ENCODE data around the gene ADAM12.

Gene ADAM12

DNA sequence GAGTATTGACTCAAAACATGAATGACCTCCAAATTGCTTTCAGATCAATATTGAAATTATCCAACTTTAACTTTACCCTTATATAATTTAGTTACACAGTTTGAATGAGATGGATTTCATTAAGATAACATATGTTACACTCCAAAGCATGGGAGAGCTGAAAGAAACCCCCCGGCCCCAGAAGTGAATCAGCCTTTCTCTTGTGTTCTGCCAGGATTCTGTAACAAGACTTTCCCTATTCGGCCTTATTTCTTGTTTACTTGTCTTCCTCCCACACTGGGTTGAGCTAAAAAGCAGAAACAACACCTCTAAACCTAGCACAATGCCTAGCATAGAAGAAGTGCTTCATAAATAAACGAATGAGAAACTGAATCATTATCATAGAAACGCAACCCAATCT, 224.8 kb downstream of the ADAM12 start:
- Histone ChIP-seq H3K4me3 (ENCODE audit: low read length, poor library complexity, severe bottlenecking) (no peak overlapping the region), H2AFZ (ENCODE audit: low read length) (no peak overlapping the region), H3K4me1 (ENCODE audit: insufficient read depth, low read length, poor library complexity, severe bottlenecking) (no peaks in the 10 kb centered on the region), H3K9me3 (ENCODE audit: insufficient read depth, low read depth, low read length) (peaks cover 3% of the 10 kb centered on the region; the same call in 1 of the 2 replicates), H3K9ac (ENCODE audit: low read depth, low read length, poor library complexity, severe bottlenecking) (no peak overlapping the region), H3F3A (ENCODE audit: low read depth) (no peaks in the 10 kb centered on the region), H3K9me2 (replicated peaks; ENCODE audit: low read depth, low read length) (no peaks in the 10 kb centered on the region), H3K36me3 (ENCODE audit: insufficient read depth, low read length) (no peaks in the 10 kb centered on the region), H3K79me2 (ENCODE audit: insufficient read depth, low read length) (no peaks in the 10 kb centered on the region), H4K20me1 (ENCODE audit: insufficient read depth, low read length, poor library complexity, severe bottlenecking) (no peaks in the 10 kb centered on the region), H3K27me3 (ENCODE audit: insufficient read depth, low read length, poor library complexity, severe bottlenecking) (no peaks in the 10 kb centered on the region), H3K4me2 (ENCODE audit: low read depth, low read length, poor library complexity, severe bottlenecking) (no peak overlapping the region)
- TF ChIP-seq, protein P1, sequence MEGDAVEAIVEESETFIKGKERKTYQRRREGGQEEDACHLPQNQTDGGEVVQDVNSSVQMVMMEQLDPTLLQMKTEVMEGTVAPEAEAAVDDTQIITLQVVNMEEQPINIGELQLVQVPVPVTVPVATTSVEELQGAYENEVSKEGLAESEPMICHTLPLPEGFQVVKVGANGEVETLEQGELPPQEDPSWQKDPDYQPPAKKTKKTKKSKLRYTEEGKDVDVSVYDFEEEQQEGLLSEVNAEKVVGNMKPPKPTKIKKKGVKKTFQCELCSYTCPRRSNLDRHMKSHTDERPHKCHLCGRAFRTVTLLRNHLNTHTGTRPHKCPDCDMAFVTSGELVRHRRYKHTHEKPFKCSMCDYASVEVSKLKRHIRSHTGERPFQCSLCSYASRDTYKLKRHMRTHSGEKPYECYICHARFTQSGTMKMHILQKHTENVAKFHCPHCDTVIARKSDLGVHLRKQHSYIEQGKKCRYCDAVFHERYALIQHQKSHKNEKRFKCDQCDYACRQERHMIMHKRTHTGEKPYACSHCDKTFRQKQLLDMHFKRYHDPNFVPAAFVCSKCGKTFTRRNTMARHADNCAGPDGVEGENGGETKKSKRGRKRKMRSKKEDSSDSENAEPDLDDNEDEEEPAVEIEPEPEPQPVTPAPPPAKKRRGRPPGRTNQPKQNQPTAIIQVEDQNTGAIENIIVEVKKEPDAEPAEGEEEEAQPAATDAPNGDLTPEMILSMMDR (conservative IDR thresholded peaks at IDR 0.05; ENCODE audit: low read length), result no peak
- TF ChIP-seq EZH2phosphoT487 (IDR thresholded peaks at IDR 0.05; ENCODE audit: borderline replicate concordance), result no peak

DNA sequence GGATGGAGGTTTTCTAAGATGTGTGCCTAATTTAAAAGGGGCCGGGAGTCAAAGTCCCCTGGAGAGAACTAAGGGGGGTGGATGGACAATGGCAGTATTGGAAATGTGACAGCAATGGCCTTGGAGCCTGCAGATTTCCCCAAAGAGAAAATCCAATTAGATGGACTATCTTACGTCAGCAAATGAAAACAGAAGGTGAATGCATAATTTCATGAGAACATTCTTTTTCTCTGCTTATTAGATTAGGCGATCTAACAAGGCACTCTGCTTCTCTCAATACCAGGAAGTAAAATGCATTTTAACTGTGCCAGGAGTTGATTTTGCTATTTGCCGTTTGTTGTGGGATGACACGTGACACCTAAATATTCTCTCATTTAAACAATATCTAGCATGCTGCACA, 226.6 kb downstream of the ADAM12 start:
- Histone ChIP-seq H3K9me3 (ENCODE audit: insufficient read depth, low read depth, low read length) (peaks cover 3% of the 10 kb centered on the region; the same call in 1 of the 2 replicates), H3F3A (ENCODE audit: low read depth) (no peaks in the 10 kb centered on the region), H3K4me2 (ENCODE audit: low read depth, low read length, poor library complexity, severe bottlenecking) (no peak overlapping the region), H3K9ac (ENCODE audit: low read depth, low read length, poor library complexity, severe bottlenecking) (no peak overlapping the region), H3K4me1 (ENCODE audit: insufficient read depth, low read length, poor library complexity, severe bottlenecking) (no peaks in the 10 kb centered on the region), H4K20me1 (ENCODE audit: insufficient read depth, low read length, poor library complexity, severe bottlenecking) (no peaks in the 10 kb centered on the region), H3K36me3 (ENCODE audit: insufficient read depth, low read length) (no peaks in the 10 kb centered on the region), H3K27me3 (ENCODE audit: insufficient read depth, low read length, poor library complexity, severe bottlenecking) (no peaks in the 10 kb centered on the region), H3K79me2 (ENCODE audit: insufficient read depth, low read length) (no peaks in the 10 kb centered on the region), H3K9me2 (replicated peaks; ENCODE audit: low read depth, low read length) (no peaks in the 10 kb centered on the region), H2AFZ (ENCODE audit: low read length) (no peak overlapping the region), H3K4me3 (ENCODE audit: low read length, poor library complexity, severe bottlenecking) (no peak overlapping the region)
- no peak for TF ChIP-seq EZH2phosphoT487 (IDR thresholded peaks at IDR 0.05; ENCODE audit: borderline replicate concordance)
- TF ChIP-seq, protein P1 (conservative IDR thresholded peaks at IDR 0.05; ENCODE audit: low read length), result no peak

DNA sequence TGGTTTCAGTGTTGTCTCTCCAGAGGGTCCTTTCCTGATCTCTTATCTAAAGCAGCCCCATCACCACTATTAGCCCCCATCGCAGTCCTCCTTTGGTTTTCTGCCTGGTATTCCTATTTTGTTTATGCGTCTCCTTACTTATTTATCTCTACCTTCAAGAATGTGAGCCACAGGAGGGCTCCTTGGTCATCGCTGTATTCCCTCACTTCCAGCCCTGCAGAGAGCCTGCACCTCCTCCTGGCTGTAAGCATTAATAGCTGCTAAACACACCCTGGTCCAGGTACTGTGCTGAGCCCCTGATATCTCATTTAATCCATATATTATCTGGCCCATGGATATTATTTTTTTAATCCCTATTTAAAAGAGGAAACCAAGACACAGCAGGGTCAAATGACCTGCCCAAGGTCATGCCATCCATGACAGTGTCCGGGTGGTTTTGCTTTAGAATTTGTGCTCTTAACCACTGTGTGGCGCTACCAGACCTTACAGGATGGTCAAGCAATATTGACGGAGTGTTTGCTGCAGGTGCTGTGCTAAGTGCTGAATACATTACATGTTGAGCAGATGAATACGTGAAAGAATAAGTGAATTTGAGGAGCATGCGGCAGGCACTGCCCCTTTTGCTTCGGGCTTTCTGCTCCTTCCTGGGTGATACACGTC, 227.2 kb downstream of the ADAM12 start:
- Histone ChIP-seq H3K4me1 (ENCODE audit: insufficient read depth, low read length, poor library complexity, severe bottlenecking) (no peaks in the 10 kb centered on the region), H3K9ac (ENCODE audit: low read depth, low read length, poor library complexity, severe bottlenecking) (no peak overlapping the region), H3K9me3 (ENCODE audit: insufficient read depth, low read depth, low read length) (peaks cover 3% of the 10 kb centered on the region; the same call in 1 of the 2 replicates), H3K4me2 (ENCODE audit: low read depth, low read length, poor library complexity, severe bottlenecking) (no peak overlapping the region), H3K4me3 (ENCODE audit: low read length, poor library complexity, severe bottlenecking) (no peak overlapping the region), H4K20me1 (ENCODE audit: insufficient read depth, low read length, poor library complexity, severe bottlenecking) (no peaks in the 10 kb centered on the region), H3F3A (ENCODE audit: low read depth) (no peaks in the 10 kb centered on the region), H3K79me2 (ENCODE audit: insufficient read depth, low read length) (no peaks in the 10 kb centered on the region), H3K9me2 (replicated peaks; ENCODE audit: low read depth, low read length) (no peaks in the 10 kb centered on the region), H3K36me3 (ENCODE audit: insufficient read depth, low read length) (no peaks in the 10 kb centered on the region), H2AFZ (ENCODE audit: low read length) (no peak overlapping the region), H3K27me3 (ENCODE audit: insufficient read depth, low read length, poor library complexity, severe bottlenecking) (no peaks in the 10 kb centered on the region)
- TF ChIP-seq, protein P1 (conservative IDR thresholded peaks at IDR 0.05; ENCODE audit: low read length), result no peak
- TF ChIP-seq EZH2phosphoT487 (IDR thresholded peaks at IDR 0.05; ENCODE audit: borderline replicate concordance), result no peak

Data from Loucy (cell line).